PC-3 (cell line): ENCODE results near the gene EIF2AK2. TPM values are rescaled to one million over a fixed set of nuclear protein-coding genes. Genes with fewer than 3 reads are reported as not detected.

Source experiments
- ATAC-seq: fragments of 200-7000 bp; cut with Tn5 transposase; 2 replicates; pipeline ENCODE4 v1.9.1; 2020; ENCODE audit warnings: mild to moderate bottlenecking, moderate library complexity
- BruUV-seq: library from RNA; stranded (reverse); fragments of 400-500 nt; replicated peaks from 2 replicates; lab custom pipeline; 2021; lab: Mats Ljungman, UMichigan
- CTCF ChIA-PET: fragments of 300-600 bp; sonication (Branson Sonifier 250); formaldehyde crosslinking; loops from one replicate; lab custom pipeline; 2022; ENCODE audit warnings: antibody characterized with exemption; lab: Charles Lee
- POLR2A ChIA-PET: fragments of 300-600 bp; sonication (Branson Sonifier 250); formaldehyde crosslinking; loops from one replicate; lab custom pipeline; 2022; ENCODE audit warnings: antibody characterized with exemption; ENCODE audit not compliant: unreplicated experiment; lab: Charles Lee
- DNase-seq: peaks from one replicate; pipeline ENCODE4 v3.0.0-alpha.2; 2015
- H2AFZ ChIP-seq: fragments of 300-600 bp; sonication (generic); 2 replicates; pipeline ENCODE4 v1.6.0; 2016; ENCODE audit warnings: antibody characterized with exemption, low read length
- H3F3A ChIP-seq: fragments of 300-600 bp; sonication (generic); one replicate; pipeline ENCODE4 v1.6.0; 2017; ENCODE audit warnings: antibody characterized with exemption, low read length, control low read depth, mild to moderate bottlenecking; ENCODE audit not compliant: unreplicated experiment
- H3K27ac ChIP-seq: fragments of 300-600 bp; sonication (generic); 2 replicates; pipeline ENCODE4 v1.5.1; 2016; ENCODE audit warnings: mild to moderate bottlenecking, low read length
- H3K27me3 ChIP-seq: fragments of 300-600 bp; sonication (generic); 2 replicates; pipeline ENCODE4 v1.6.1; 2016; ENCODE audit warnings: low read length, mixed read lengths
- H3K36me3 ChIP-seq: fragments of 300-600 bp; sonication (generic); 2 replicates; pipeline ENCODE4 v1.6.1; 2016; ENCODE audit warnings: low read depth, mixed run types, low read length, mixed read lengths
- H3K4me1 ChIP-seq: fragments of 300-600 bp; sonication (generic); 2 replicates; pipeline ENCODE4 v1.5.1; 2016; ENCODE audit warnings: low read length; ENCODE audit not compliant: insufficient read depth
- H3K4me2 ChIP-seq: fragments of 300-600 bp; sonication (generic); 2 replicates; pipeline ENCODE4 v1.6.0; 2016; ENCODE audit warnings: low read length
- H3K4me3 ChIP-seq: fragments of 300-600 bp; sonication (generic); 2 replicates; pipeline ENCODE4 v1.5.1; 2016; ENCODE audit warnings: mild to moderate bottlenecking, low read length, mixed read lengths
- H3K79me2 ChIP-seq: fragments of 300-600 bp; sonication (generic); 2 replicates; pipeline ENCODE4 v1.6.1; 2017; ENCODE audit warnings: low read length, mixed read lengths
- H3K9ac ChIP-seq: fragments of 300-600 bp; sonication (generic); 2 replicates; pipeline ENCODE4 v1.6.0; 2016; ENCODE audit warnings: mild to moderate bottlenecking, low read length
- H3K9me2 ChIP-seq: fragments of 300-600 bp; sonication (generic); replicated peaks from 2 replicates; pipeline ENCODE4 v1.6.1; 2016; ENCODE audit warnings: mixed run types, low read length, mixed read lengths
- H3K9me3 ChIP-seq: fragments of 300-600 bp; sonication (generic); 2 replicates; pipeline ENCODE4 v1.6.1; 2016; ENCODE audit warnings: low read length, mixed read lengths
- H4K20me1 ChIP-seq: fragments of 300-600 bp; sonication (generic); 2 replicates; pipeline ENCODE4 v1.6.1; 2016; ENCODE audit warnings: low read length, mixed read lengths
- CTCF ChIP-seq: fragments of 300-600 bp; sonication (generic); conservative IDR thresholded peaks from 2 replicates; pipeline ENCODE4 v1.5.1; 2017; ENCODE audit warnings: antibody characterized with exemption, low read depth, mild to moderate bottlenecking, low read length
- EZH2 ChIP-seq: fragments of 300-600 bp; sonication (generic); IDR thresholded peaks from one replicate; pipeline ENCODE4 v1.6.1; 2017; ENCODE audit warnings: antibody characterized with exemption, mild to moderate bottlenecking, low read length; ENCODE audit not compliant: unreplicated experiment
- EZH2phosphoT487 ChIP-seq: fragments of 300-600 bp; sonication (generic); IDR thresholded peaks from 2 replicates; pipeline ENCODE4 v1.6.1; 2018; ENCODE audit warnings: mild to moderate bottlenecking, antibody characterized with exemption, low read length, borderline replicate concordance
- intact Hi-C: fragments of 100-400 bp; cut with micrococcal nuclease; formaldehyde crosslinking; loops from 2 replicates; pipeline ENCODE4 v1.9.0; 2023
- total RNA-seq: library from RNA; depleted of rRNA; stranded (reverse); fragments of >200 nt; gene quantifications from 2 replicates; pipeline ENCODE4 v1.2.3, GENCODE V29; 2014

The EIF2AK2 gene
- total RNA-seq, 1 experiment from 2014 or later, result 29.3 TPM

- H3K27ac ChIP-seq, result peak overlapping the region; percentile 34
- intact Hi-C loops, result no loop called here
- CTCF ChIA-PET, result no interaction called here
- H3F3A ChIP-seq, result no peaks in the 10 kb centered on the region
- no peak overlapping the region for H3K9ac ChIP-seq
- no peaks in the 10 kb centered on the region for H4K20me1 ChIP-seq
- no peak for TF ChIP-seq CTCF
- TF ChIP-seq EZH2, result no peak
- TF ChIP-seq EZH2phosphoT487, result no peak
- peak overlapping the region; percentile 35; the same call in 1 of the 2 replicates for H2AFZ ChIP-seq
- peak overlapping the region; percentile 47 for H3K4me2 ChIP-seq
- no peaks in the 10 kb centered on the region for H3K9me2 ChIP-seq
- no peaks in the 10 kb centered on the region for H3K36me3 ChIP-seq
- no peak for DNase-seq
- H3K4me3 ChIP-seq, result no peak overlapping the region
- H3K79me2 ChIP-seq, result no peaks in the 10 kb centered on the region
- BruUV-seq, result no TSS peak
- no peaks in the 10 kb centered on the region for H3K27me3 ChIP-seq
- H3K4me1 ChIP-seq, result peaks cover 14% of the 10 kb centered on the region
- no peaks in the 10 kb centered on the region for H3K9me3 ChIP-seq
- POLR2A ChIA-PET, result interaction anchor here (0.6 kb wide), 1 partner anchor 21 kb away, joined by 3 read pairs; no protein-coding TSS in a partner anchor
- ATAC-seq, result peak; percentile 19
Observed at GRCh38 chr2:37190290-37190689, 33.5 kb upstream of the EIF2AK2 start.

- no peaks in the 10 kb centered on the region for H3K9me2 ChIP-seq
- ChIA-PET CTCF (no interaction called here), POLR2A (interaction anchor here (0.6 kb wide), 1 partner anchor 22 kb away, joined by 3 read pairs; no protein-coding TSS in a partner anchor)
- no peaks in the 10 kb centered on the region for H4K20me1 ChIP-seq
- H3K4me1 ChIP-seq, result peaks cover 14% of the 10 kb centered on the region
- H3K79me2 ChIP-seq, result no peaks in the 10 kb centered on the region
- intact Hi-C loops, result no loop called here
- peak; percentile 84 for DNase-seq
- H3K4me2 ChIP-seq, result peak overlapping the region; percentile 47
- H3K9me3 ChIP-seq, result no peaks in the 10 kb centered on the region
- TF ChIP-seq EZH2, result no peak
- TF ChIP-seq EZH2phosphoT487, result no peak
- TF ChIP-seq CTCF, result peak; percentile 36; the same call in 1 of the 2 replicates
- BruUV-seq, result no TSS peak
- no peaks in the 10 kb centered on the region for H3F3A ChIP-seq
- peak; percentile 100 for ATAC-seq
- peak overlapping the region; percentile 70 for H2AFZ ChIP-seq
- no peak overlapping the region for H3K9ac ChIP-seq
- peak overlapping the region; percentile 34; the same call in 1 of the 2 replicates for H3K27ac ChIP-seq
- no peaks in the 10 kb centered on the region for H3K36me3 ChIP-seq
- H3K27me3 ChIP-seq, result no peaks in the 10 kb centered on the region
- H3K4me3 ChIP-seq, result no peak overlapping the region
Observed at GRCh38 chr2:37189452-37190153, 32.8 kb upstream of the EIF2AK2 start.

- CTCF ChIA-PET, result no interaction called here
- ATAC-seq (no peak), DNase-seq (no peak)
- BruUV-seq, result no TSS peak
- H3K36me3 ChIP-seq, result no peaks in the 10 kb centered on the region
- H3K9me3 ChIP-seq, result no peaks in the 10 kb centered on the region
- H3K27ac ChIP-seq, result peak within 1 kb of the TSS; percentile 20; the same call in 1 of the 2 replicates
- POLR2A ChIA-PET, result no interaction called here
- H3F3A ChIP-seq, result no peaks in the 10 kb centered on the region
- H3K4me2 ChIP-seq, result peak within 1 kb of the TSS; percentile 47
- TF ChIP-seq EZH2 (no peak), CTCF (no peak), EZH2phosphoT487 (no peak)
- peaks cover 14% of the 10 kb centered on the region for H3K4me1 ChIP-seq
- H4K20me1 ChIP-seq, result no peaks in the 10 kb centered on the region
- intact Hi-C loops, result no loop called here
- no peaks in the 10 kb centered on the region for H3K27me3 ChIP-seq
- no peaks in the 10 kb centered on the region for H3K9me2 ChIP-seq
- no peak within 1 kb of the TSS for H3K4me3 ChIP-seq
- no peak within 1 kb of the TSS for H3K9ac ChIP-seq
- H3K79me2 ChIP-seq, result no peaks in the 10 kb centered on the region
- peak within 1 kb of the TSS; percentile 70 for H2AFZ ChIP-seq
Observed at GRCh38 chr2:37188570-37188969, 31.8 kb upstream of the EIF2AK2 start, which contains the start of gene SULT6B1. Gene SULT6B1 (minus strand): TSS chr2:37188670. CDS start chr2:37188640, 30 bp downstream.
